Measurements from ENCODE around the gene ELFN2. TPM values are rescaled to one million over a fixed set of nuclear protein-coding genes. Genes with fewer than 3 reads are reported as not detected.
A peak's percentile ranks its signal among the peaks of the same experiment; 100 is the strongest.

The ELFN2 gene
- total and polyA plus RNA-seq, 4 experiments from 2014 or later = 0.32 to 0.55 TPM; not detected in 2

- H3K4me3 ChIP-seq (ENCODE audit: low read length in 2 of 2) = no peak overlapping the region
- Mint-ChIP-seq H3K9me3 (peaks cover 0 to 2% (median 0%) of the 10 kb centered on the region in 8 donors), H3K27ac (peak overlapping the region in 1 of 7 donors; percentile 35), H3K4me1 (peaks cover 3 to 22% (median 13%) of the 10 kb centered on the region in 4 donors), H3K27me3 (peaks cover 36 to 44% of the 10 kb centered on the region in 2 donors), H3K4me3 (peak overlapping the region; percentile 49 to 72 (median 64)), H3K36me3 (no peaks in the 10 kb centered on the region)
- intact Hi-C loops (cut with micrococcal nuclease) = no loop called here
- H3K27ac ChIP-seq (ENCODE audit: low read depth, low read length) = no peak overlapping the region
- no peaks in the 10 kb centered on the region for H3K36me3 ChIP-seq (ENCODE audit: insufficient read depth, low read length)
- H3K4me1 ChIP-seq (ENCODE audit: insufficient read depth, low read length) = peaks cover 16% of the 10 kb centered on the region
- no peak for DNase-seq
- peaks cover 28% of the 10 kb centered on the region for H3K27me3 ChIP-seq (ENCODE audit: insufficient read depth, low read length)
- ChIA-PET POLR2A (ENCODE audit: partially characterized antibody) (no interaction called here), CTCF (ENCODE audit: partially characterized antibody) (interaction anchor here (1.7 kb wide), 1 partner anchor 109 kb away, joined by 7 read pairs; no protein-coding TSS in a partner anchor)
- H3K9me3 ChIP-seq (ENCODE audit: control insufficient read depth in 1 of 2, low read length in 2 of 2) = no peaks in the 10 kb centered on the region
Observed at GRCh38 chr22:37426706-37427134, 559 bp downstream of the ELFN2 start.

GRCh38 chr22:37425800-37426705 lies 1.2 kb downstream of the ELFN2 start:
- peaks cover 3 to 23% (median 13%) of the 10 kb centered on the region in 4 donors for H3K4me1 Mint-ChIP-seq
- ChIA-PET POLR2A (ENCODE audit: partially characterized antibody) (interaction anchor here (0.9 kb wide), 1 partner anchor 161 kb away, joined by 3 read pairs; no protein-coding TSS in a partner anchor), CTCF (ENCODE audit: partially characterized antibody) (interaction anchor here (1.7 kb wide), 1 partner anchor 109 kb away, joined by 7 read pairs; no protein-coding TSS in a partner anchor)
- intact Hi-C loops (cut with micrococcal nuclease) = no loop called here
- no peak for DNase-seq
- H3K4me3 Mint-ChIP-seq = peak overlapping the region; percentile 29 to 70 (median 60)
- H3K9me3 Mint-ChIP-seq = peaks cover 0 to 2% (median 0%) of the 10 kb centered on the region in 8 donors
- Histone ChIP-seq H3K4me3 (ENCODE audit: low read length in 2 of 2) (no peak overlapping the region), H3K27me3 (ENCODE audit: insufficient read depth, low read length) (peaks cover 28% of the 10 kb centered on the region), H3K9me3 (ENCODE audit: control insufficient read depth in 1 of 2, low read length in 2 of 2) (no peaks in the 10 kb centered on the region), H3K27ac (ENCODE audit: low read depth, low read length) (no peak overlapping the region), H3K4me1 (ENCODE audit: insufficient read depth, low read length) (peaks cover 16% of the 10 kb centered on the region), H3K36me3 (ENCODE audit: insufficient read depth, low read length) (no peaks in the 10 kb centered on the region)
- H3K27me3 Mint-ChIP-seq = peaks cover 35 to 38% of the 10 kb centered on the region in 2 donors
- no peak overlapping the region for H3K27ac Mint-ChIP-seq
- no peaks in the 10 kb centered on the region for H3K36me3 Mint-ChIP-seq

GRCh38 chr22:37425369-37425768 lies 1.9 kb downstream of the ELFN2 start:
- DNase-seq = no peak
- Mint-ChIP-seq H3K36me3 (no peaks in the 10 kb centered on the region), H3K27ac (no peak overlapping the region), H3K4me3 (peak overlapping the region in 2 of 8 donors; percentile 5 to 43), H3K4me1 (peaks cover 6 to 30% (median 16%) of the 10 kb centered on the region in 4 donors), H3K9me3 (peaks cover 0 to 2% (median 0%) of the 10 kb centered on the region in 8 donors), H3K27me3 (peaks cover 34 to 36% of the 10 kb centered on the region in 2 donors)
- intact Hi-C loops (cut with micrococcal nuclease) = no loop called here
- H3K4me1 ChIP-seq (ENCODE audit: insufficient read depth, low read length) = peaks cover 19% of the 10 kb centered on the region
- H3K36me3 ChIP-seq (ENCODE audit: insufficient read depth, low read length) = no peaks in the 10 kb centered on the region
- H3K27ac ChIP-seq (ENCODE audit: low read depth, low read length) = no peak overlapping the region
- ChIA-PET CTCF (ENCODE audit: partially characterized antibody) (interaction anchor here (1.7 kb wide), 1 partner anchor 108 kb away, joined by 7 read pairs; no protein-coding TSS in a partner anchor), POLR2A (ENCODE audit: partially characterized antibody) (interaction anchor here (0.9 kb wide), 1 partner anchor 161 kb away, joined by 3 read pairs; no protein-coding TSS in a partner anchor)
- no peak overlapping the region for H3K4me3 ChIP-seq (ENCODE audit: low read length in 2 of 2)
- H3K9me3 ChIP-seq (ENCODE audit: control insufficient read depth in 1 of 2, low read length in 2 of 2) = no peaks in the 10 kb centered on the region
- peaks cover 28% of the 10 kb centered on the region for H3K27me3 ChIP-seq (ENCODE audit: insufficient read depth, low read length)

- CTCF ChIA-PET (ENCODE audit: partially characterized antibody) = interaction anchor here (1.3 to 1.7 kb wide), 2 partner anchors 20 to 107 kb away, joined by 3 to 5 read pairs; no protein-coding TSS in a partner anchor
- Histone ChIP-seq H3K36me3 (ENCODE audit: insufficient read depth, low read length) (no peaks in the 10 kb centered on the region), H3K4me3 (ENCODE audit: low read length in 2 of 2) (no peak overlapping the region), H3K27me3 (ENCODE audit: insufficient read depth, low read length) (peaks cover 20% of the 10 kb centered on the region), H3K9me3 (ENCODE audit: control insufficient read depth in 1 of 2, low read length in 2 of 2) (no peaks in the 10 kb centered on the region), H3K27ac (ENCODE audit: low read depth, low read length) (no peak overlapping the region), H3K4me1 (ENCODE audit: insufficient read depth, low read length) (peaks cover 17% of the 10 kb centered on the region)
- DNase-seq = no peak
- H3K27me3 Mint-ChIP-seq = peaks cover 32 to 41% of the 10 kb centered on the region in 2 donors
- intact Hi-C loops (cut with micrococcal nuclease) = no loop called here
- peaks cover 10 to 39% (median 23%) of the 10 kb centered on the region in 4 donors for H3K4me1 Mint-ChIP-seq
- H3K4me3 Mint-ChIP-seq = no peak overlapping the region
- no peaks in the 10 kb centered on the region for H3K36me3 Mint-ChIP-seq
- peaks cover 0 to 2% (median 0%) of the 10 kb centered on the region in 8 donors for H3K9me3 Mint-ChIP-seq
- POLR2A ChIA-PET (ENCODE audit: partially characterized antibody) = no interaction called here
- no peak overlapping the region for H3K27ac Mint-ChIP-seq
Observed at GRCh38 chr22:37423283-37423682, 4.0 kb downstream of the ELFN2 start.

GRCh38 chr22:37421468-37421877 lies 5.8 kb downstream of the ELFN2 start:
- peaks cover 33 to 44% of the 10 kb centered on the region in 2 donors for H3K27me3 Mint-ChIP-seq

GRCh38 chr22:37420686-37421467 lies 6.4 kb downstream of the ELFN2 start:
- Histone ChIP-seq H3K4me1 (ENCODE audit: insufficient read depth, low read length) (peaks cover 15% of the 10 kb centered on the region), H3K27ac (ENCODE audit: low read depth, low read length) (no peak overlapping the region), H3K36me3 (ENCODE audit: insufficient read depth, low read length) (no peaks in the 10 kb centered on the region), H3K4me3 (ENCODE audit: low read length in 2 of 2) (no peak overlapping the region), H3K9me3 (ENCODE audit: control insufficient read depth in 1 of 2, low read length in 2 of 2) (no peaks in the 10 kb centered on the region), H3K27me3 (ENCODE audit: insufficient read depth, low read length) (peaks cover 5% of the 10 kb centered on the region)
- peaks cover 21 to 42% (median 30%) of the 10 kb centered on the region in 4 donors for H3K4me1 Mint-ChIP-seq
- ChIA-PET CTCF (ENCODE audit: partially characterized antibody) (interaction anchor here (1.0 kb wide), 1 partner anchor 8 kb away, joined by 3 read pairs; no protein-coding TSS in a partner anchor), POLR2A (ENCODE audit: partially characterized antibody) (no interaction called here)
- peaks cover 0 to 3% (median 0%) of the 10 kb centered on the region in 8 donors for H3K9me3 Mint-ChIP-seq
- intact Hi-C loops (cut with micrococcal nuclease) = loop anchor here (2.0 kb wide), 1 partner anchor 154 kb away; no protein-coding TSS in a partner anchor
- H3K27ac Mint-ChIP-seq = no peak overlapping the region
- DNase-seq = no peak
- H3K27me3 Mint-ChIP-seq = peaks cover 31 to 42% of the 10 kb centered on the region in 2 donors
- peak overlapping the region; percentile 70 to 94 (median 84) for H3K4me3 Mint-ChIP-seq
- no peaks in the 10 kb centered on the region for H3K36me3 Mint-ChIP-seq

More at GRCh38 chr22:37421468-37421877, 5.8 kb downstream of the ELFN2 start:
- intact Hi-C loops (cut with micrococcal nuclease) = loop anchor here (2.0 kb wide), 1 partner anchor 155 kb away; no protein-coding TSS in a partner anchor
- CTCF ChIA-PET (ENCODE audit: partially characterized antibody) = no interaction called here
- POLR2A ChIA-PET (ENCODE audit: partially characterized antibody) = no interaction called here
- no peak overlapping the region for H3K27ac ChIP-seq (ENCODE audit: low read depth, low read length)
- Mint-ChIP-seq H3K27ac (no peak overlapping the region), H3K4me3 (peak overlapping the region in 2 of 8 donors; percentile 31 to 46), H3K9me3 (peaks cover 0 to 2% (median 0%) of the 10 kb centered on the region in 8 donors), H3K4me1 (peaks cover 17 to 42% (median 29%) of the 10 kb centered on the region in 4 donors), H3K36me3 (no peaks in the 10 kb centered on the region)
- peaks cover 7% of the 10 kb centered on the region for H3K27me3 ChIP-seq (ENCODE audit: insufficient read depth, low read length)
- no peaks in the 10 kb centered on the region for H3K36me3 ChIP-seq (ENCODE audit: insufficient read depth, low read length)
- peaks cover 11% of the 10 kb centered on the region for H3K4me1 ChIP-seq (ENCODE audit: insufficient read depth, low read length)
- H3K9me3 ChIP-seq (ENCODE audit: control insufficient read depth in 1 of 2, low read length in 2 of 2) = no peaks in the 10 kb centered on the region
- H3K4me3 ChIP-seq (ENCODE audit: low read length in 2 of 2) = no peak overlapping the region
- no peak for DNase-seq
